GM18519 (cell line): Measurements from ENCODE around the gene ATXN1.

ENCODE experiments used
- ATAC-seq: cut with Tn5 transposase; IDR thresholded peaks from one replicate; pipeline ENCODE4 v1.9.1; 2021; ENCODE audit warnings: mild to moderate bottlenecking, moderate library complexity; ENCODE audit not compliant: unreplicated experiment, low FRiP score

ATXN1 gene

DNA sequence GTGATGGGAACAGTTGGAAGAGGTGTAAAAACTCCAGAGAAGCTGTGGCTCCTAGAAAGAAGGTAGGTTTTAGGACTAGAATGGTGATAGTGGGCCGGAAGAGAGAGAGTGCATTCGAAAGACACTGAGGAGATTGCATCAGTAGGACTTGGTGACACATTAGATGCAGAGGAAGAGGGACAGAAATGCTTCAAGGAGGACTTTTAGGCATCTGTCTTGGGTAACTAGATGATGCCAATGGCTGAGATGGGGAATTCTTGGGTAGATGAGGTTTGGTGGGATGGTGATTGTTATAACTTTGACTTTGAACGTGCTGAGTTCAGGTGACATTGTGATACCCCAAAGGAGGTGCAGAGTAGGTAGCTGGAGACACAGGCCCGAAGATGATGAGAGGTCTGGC is 326.4 kb downstream of the ATXN1 start:
- no peak for ATAC-seq

DNA sequence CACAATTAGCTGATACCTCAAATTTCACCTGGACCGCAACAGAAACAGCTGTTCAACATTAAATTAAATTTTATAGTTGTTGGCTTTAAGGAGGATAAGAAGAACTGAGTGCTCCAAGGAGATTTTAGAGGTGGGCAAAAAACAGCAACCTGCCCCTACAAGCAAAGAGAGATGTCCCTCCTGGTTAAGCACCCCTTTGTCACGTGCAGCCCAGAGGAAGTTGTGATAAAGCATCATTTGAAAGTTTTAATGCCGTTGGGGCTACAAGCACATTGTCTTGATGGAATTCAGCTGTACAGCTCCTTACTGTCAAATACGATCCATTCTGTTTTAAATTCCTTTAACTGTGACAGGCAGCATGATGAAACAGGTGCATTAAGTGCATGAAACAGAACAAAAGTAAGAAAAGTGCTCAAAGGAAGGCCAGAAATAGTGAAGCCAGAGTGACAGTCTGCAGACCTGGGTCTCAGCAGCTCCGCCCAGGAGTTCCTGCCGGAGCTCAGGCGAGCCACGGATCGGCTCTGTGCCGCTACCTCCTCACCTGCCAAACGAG is 327.8 kb downstream of the ATXN1 start:
- no peak for ATAC-seq

DNA sequence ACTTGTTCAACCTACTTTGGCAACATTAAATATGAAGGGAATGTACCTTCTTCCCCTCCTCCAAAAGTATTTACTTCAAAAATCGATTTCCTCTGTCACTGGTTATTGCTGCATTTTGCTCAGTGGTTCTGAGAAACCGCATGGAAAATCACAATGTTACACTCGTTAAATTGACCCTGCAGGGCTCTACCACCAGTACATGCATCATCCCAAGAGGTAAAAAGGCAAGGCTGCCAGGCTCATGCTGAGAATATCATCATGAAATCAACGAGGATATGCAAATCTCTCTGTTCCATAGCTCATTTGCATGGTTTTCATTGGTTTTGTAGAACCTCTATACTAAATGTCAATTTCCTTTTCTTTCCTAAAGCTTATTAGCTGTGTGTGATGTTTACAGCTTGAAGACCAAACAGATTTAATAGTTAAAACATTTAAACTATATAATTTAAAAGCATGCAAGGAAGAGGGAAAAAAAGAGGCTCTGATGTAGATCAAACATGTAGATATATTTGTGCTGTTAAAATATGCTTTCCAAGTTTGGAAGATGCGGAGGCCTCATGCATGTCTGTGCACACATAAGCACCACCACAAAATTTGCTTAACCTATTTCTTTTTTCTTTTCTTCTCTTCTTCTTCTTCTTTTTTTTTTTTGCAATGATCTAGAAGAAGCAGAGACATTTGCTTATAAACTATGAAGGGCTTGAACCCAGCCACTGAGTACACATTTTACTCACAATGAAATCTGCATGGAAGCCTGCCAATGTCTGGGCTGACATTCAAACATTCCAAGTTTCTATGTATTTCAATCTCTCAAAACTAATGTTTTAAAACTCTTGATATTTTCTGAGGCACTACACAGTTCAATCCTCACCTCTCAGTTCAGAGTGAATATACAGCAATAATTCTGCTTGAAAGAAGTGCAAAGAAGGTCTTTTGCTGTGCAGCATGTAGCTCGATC is 328.9 kb downstream of the ATXN1 start:
- peak; percentile 44 for ATAC-seq

DNA sequence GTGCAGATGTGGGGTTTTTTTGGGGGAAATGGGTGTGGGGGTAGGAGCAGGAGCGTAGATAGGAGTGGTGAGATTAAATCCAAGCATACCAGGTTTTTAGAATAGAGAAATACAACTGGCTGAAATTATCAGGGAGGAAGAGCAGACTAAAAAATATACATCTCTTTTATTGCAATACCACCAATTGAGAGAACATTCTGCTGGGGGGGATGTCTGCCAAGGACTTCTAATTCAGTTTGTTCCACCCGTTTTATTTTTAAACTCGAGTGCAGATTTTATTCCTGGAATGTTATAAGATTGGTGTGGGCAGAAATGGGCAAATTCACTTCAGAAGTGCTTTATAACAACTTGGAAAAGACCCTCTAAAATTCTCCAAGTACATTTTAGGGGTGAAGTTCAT is 330.2 kb downstream of the ATXN1 start:
- ATAC-seq, result no peak

DNA sequence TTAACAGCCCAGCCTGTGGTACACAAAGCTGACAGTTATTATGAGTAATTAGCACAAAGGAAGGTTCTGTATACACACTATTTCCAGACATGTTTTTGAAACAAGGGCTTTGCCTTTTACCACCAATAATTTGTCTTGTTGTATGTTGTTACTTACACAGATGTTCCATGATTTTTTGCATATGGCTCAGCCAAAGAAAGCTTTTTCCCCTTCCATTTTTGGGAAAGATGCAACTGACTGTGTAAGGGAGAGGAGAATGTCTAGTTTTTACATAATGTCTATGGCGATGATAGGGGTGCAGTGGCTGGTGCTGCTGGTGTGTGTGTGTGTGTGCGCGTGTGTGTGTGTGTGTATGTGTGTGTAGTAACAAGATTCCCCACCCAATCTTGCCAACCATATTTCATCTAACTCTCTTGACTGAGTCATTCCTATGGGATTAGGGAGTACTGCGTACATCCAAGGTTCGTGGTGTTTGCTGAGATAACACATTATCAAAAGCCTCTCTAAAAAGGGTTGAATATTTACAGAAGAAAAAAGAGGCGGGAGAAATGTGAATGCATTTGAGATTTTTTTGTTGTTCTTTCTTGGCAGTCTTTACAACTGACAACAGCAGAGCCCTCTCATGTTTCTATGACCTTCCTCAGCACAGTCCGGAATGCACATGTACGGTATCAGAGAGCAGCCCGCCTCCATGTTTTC is 330.7 kb downstream of the ATXN1 start:
- no peak for ATAC-seq

DNA sequence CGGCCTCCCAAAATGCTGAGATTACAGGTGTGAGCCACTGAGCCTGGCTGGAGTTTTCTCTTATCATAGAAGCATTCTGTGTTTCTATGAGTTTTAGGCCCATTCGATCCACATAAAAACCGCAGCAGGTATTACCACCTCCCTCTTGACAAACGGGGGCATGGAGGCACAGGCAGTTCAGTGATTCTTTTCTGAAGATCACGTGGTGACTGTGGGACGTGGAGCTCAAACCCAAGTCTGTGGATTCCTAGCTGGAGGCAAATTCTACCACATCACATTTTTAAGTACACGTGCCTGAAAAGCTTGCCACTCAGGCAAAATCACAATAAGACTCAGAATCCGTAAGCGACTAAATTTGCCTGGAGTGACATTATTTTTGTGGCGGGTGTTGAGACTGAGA is 331.6 kb downstream of the ATXN1 start:
- ATAC-seq, result no peak

DNA sequence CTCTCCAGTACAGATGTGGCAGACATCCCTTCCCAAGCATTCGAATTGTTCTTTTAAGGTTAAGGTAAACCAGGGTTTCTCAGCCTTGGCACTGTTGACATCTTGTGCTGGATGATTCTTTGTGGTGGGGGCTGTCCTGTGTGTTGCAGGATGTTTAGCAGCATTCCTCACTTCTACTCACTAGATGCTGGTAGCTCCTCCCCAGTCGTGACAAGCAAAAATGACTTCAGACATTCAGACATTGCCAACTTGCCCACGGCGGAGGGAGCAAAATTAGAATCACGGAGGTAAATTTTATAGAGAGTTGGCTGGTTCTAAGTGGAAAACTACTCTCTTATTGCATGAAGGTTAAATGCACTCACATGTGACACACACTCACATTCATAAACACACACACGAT is 334.1 kb downstream of the ATXN1 start:
- ATAC-seq, result no peak

DNA sequence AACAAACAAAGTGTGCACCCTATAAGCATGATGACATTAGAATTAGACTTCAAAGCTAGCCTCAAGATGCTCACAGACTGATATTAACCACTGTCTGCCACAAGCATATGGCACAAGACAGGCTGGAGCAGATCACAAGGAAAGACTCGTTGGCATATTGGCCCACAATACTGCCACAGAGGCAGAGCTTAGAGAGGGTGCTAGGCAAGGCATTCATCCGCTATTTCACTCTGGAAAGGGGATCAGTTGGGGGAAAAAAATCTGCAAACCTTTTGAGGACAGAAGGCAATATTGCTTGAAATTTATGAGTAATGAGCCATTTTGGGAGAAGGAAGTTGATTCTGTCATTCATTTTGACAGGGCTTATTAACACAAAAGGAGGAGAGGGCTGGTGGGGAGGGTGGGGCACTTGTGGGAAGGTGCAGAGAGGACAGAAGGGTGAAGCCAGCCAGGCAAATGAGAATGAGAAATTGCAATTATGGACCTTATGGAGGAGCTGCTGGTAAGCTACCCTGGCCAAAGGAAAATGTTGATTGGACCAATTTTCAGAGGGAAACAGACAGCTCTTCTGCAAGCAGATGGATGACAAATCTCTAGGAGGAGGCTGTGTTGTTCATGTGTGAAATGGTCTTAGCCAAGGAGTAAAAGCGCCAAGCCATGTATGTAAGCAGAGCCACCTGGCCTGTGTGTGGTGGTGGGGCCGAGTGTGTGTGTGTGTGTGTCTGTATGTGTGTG is 335.2 kb downstream of the ATXN1 start:
- no peak for ATAC-seq

DNA sequence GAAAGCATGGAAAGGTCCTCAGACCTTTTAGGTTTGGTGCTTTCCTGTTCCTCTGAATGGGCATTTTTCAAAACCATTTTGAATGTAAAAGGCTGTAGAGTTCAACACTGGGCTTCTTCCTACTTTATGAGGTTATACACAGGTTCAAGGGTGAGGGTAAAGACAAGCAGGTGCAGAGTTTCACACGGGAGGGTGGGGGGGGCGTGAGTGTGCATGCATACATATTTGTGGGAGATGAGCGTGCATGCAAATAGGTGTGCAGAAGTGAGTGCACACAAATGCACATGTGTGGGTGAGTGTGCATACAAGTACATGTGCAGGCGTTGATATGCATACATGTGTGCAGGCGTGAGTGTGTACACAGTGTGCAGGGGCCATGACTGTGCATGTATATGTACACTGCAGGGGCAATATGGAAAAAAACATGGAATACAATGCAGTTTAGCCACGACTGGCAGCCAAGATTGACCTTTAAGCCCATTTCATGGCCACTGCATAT is 339.7 kb downstream of the ATXN1 start:
- ATAC-seq, result peak; percentile 24

DNA sequence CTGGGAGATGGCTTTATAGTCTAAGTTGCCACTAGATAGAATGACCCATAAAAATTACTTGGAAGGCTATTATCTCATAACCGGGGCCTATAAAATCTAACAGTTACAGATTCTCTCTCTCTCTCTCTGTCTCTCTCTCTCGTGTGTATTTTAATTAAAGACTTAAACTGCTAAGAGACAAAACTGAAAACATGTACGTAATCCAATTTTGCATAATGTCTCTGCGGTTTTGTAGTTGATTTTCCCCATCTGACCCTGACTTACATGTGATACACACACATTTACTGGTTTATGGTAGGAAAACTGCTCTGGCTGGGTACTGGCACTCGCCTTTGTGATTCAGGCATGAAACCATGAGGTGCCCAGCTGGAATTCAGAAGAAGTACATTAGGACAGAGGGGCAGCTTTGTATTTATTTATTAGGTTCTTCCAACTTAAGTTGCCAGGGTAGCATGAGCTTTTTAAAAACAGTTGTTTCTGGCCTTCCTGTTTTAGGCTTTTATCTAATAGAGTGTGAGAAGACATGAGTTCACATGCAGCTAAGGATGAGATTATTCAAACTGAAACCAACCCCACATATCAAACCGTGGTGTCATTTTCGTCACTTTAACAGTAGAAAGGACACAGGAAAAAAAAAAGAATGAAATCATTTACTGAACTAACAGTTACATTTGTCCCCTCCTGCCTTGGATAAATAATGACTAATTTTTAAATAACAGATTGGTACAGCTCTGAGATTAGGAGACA is 340.4 kb downstream of the ATXN1 start:
- ATAC-seq, result peak; percentile 44

DNA sequence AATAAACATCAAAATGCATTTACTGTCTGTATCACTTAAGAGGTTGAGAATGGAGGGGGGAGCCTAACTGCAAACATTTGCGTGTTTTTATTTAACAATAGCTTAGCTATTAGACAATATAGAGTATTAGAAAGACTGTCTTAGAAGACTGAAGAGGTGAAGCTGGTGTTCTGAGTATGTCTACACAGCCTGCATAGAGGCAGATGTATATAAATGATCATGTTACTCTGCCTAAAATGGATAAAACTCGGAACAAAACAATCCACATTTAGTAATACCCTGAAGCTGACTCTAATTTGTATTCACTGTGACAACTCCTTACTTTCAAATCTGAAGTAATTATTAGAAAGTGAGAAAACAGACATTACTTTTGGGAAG is 340.9 kb downstream of the ATXN1 start:
- no peak for ATAC-seq

DNA sequence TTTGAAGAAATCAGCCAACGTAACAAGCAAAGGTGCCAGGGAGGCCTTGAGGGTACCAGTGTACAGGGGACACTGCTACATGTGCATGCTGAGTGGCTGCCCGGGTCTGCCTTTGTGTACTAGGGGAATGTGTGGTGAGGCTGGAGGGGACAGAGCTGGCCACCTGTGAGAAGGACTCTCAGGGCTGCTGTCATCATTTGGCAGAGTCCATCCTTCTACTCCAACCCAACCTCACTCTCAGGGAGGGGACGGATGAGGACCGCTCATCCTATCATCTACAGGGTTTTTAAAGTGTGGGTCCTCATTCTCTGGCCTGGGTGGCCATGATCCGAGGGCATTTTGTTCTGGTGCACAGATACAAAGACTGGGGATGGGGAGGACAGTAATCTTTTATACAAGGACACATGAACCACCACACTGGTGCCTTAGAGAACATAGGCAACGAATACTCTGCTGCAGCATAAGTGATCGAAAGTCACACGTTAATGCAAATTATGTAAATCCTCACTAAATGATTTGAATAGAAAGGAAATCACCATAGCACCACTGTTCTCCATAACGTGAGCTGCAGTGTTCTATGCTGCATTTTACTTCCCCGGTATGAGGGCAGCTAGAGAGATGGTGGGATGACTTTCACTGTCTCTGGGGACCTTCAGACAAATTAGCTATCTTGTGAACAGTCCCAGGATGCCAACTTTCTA is 341.5 kb downstream of the ATXN1 start:
- ATAC-seq, result peak; percentile 59

DNA sequence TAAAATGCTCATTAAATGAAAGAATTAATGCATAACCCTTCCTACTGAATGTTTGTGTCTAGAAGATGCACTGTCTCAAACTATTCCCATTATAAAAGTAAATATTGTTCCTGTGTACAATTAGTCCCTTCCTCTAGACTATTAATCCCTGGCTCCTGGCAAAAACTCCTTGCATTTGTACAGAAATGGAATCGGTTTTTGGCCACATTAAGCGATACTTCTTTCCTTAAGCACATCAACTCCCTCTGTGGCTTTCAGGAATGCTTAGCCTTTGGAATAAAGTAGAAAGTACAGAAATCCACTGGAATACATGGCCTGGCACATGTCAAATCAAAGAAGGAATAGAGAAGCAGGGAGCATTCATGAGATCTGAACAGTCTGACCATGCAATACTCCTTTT is 343.1 kb downstream of the ATXN1 start:
- ATAC-seq, result no peak

DNA sequence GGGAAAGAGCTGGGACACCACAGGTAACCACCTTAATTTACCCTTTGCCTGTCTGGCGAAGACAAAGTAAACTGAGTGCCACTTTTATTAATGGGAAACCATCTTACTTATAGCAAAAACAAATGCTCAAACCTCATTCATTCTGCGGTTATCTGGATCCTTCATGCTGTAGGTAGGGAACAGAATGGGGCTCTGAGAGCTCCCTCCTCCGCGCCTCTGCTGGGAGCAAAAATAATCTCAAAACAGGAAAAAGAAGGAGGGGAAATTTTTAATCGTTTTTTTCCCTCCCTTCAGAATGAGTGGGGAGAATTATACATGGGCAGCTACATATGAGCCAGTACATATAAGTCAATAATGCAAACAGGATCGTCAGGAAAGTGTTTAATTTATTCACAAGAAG is 345.6 kb downstream of the ATXN1 start:
- ATAC-seq, result no peak

DNA sequence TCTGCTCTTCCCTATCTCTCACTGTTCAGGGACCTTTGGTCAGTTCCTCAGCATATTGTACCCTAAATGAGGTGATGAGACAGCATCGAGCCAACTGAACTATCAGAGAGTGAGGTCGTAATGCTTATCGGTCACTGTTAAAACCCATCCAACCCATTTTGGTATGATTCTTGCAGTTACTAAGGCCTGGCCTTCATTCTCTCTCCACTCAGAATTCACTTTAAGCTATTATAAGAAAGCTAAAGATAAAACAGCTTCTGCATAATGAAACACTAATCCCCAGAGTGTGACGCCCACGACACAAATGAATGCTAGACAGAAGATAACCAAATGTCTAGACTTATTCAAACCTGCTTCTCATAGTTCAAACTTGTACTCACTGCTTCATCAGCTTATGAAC is 347.1 kb downstream of the ATXN1 start:
- ATAC-seq, result peak; percentile 50

DNA sequence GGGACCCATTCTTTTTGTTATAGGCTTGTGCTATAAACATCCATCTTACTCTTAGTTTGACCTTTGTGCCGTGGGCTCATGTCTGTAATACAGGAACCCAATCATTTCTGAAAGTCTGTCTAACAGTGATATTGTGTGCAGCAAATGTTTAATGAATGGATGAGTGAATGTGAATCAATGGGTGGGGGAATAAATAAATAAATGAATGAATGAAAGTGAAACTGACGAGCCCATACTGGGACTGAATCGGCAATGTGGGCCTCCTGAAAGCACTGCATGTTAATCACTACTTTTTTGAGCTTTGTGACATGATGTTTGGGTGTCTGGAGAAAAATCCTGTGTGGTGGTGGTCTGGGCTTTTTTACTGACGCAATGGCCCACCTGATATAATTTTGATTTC is 347.9 kb downstream of the ATXN1 start:
- peak; percentile 32 for ATAC-seq

DNA sequence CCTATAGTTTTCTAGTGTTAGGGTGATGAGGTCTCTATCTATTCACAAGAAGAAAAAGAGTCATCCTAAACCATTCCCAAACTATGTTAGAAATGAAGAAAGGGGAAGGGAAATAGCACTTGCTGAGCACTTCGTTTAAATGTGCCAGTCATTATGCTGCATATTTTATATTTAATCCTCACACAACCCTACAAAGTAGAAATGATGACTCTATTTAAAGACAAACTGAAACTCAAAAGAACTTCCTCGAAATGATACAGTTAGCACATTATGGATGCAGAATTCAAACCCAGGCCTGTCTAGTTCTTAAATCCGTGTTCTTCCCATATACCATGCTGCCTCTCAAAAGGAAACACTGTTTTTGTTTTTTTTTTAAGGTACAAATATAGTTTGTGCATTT is 348.3 kb downstream of the ATXN1 start:
- no peak for ATAC-seq

DNA sequence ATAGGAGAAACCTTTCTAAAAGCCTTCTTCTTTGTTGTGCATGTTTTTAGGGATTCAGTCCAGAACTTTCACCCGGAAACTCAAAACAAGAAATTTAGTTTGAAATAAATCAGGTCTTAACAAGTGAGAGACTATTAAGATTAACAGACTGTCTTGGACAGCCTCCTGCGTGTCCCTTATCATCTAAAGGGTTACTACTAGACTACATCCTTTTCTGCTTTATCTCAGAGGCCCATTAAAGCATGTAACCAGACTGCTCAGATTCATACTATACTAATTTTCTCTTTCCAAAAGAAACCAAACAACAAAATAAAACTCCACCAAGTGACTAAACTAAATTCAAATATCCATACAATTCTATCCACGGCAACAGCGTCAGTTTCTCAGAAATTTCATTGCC is 349.1 kb downstream of the ATXN1 start:
- no peak for ATAC-seq
